Osteocyte (in vitro differentiated cells): ENCODE results near the gene LARGE1. TPM values are rescaled to one million over a fixed set of nuclear protein-coding genes. Genes with fewer than 3 reads are reported as not detected.

Experiments used
- DNase-seq: peaks from one replicate; pipeline ENCODE4 v3.0.0; 2021; ENCODE audit warnings: mixed read lengths; ENCODE audit not compliant: unreplicated experiment; ENCODE audit errors: extremely low spot score
- H3K27ac Mint-ChIP-seq: one replicate; pipeline ENCODE4 v1.8.0; 2021; ENCODE audit warnings: mild to moderate bottlenecking, mixed read lengths; ENCODE audit not compliant: unreplicated experiment
- H3K27me3 Mint-ChIP-seq: one replicate; pipeline ENCODE4 v1.8.0; 2021; ENCODE audit warnings: mixed read lengths; ENCODE audit not compliant: unreplicated experiment
- H3K36me3 Mint-ChIP-seq: one replicate; pipeline ENCODE4 v1.8.0; 2021; ENCODE audit warnings: mixed read lengths; ENCODE audit not compliant: unreplicated experiment
- H3K4me1 Mint-ChIP-seq: one replicate; pipeline ENCODE4 v1.8.0; 2021; ENCODE audit warnings: mixed read lengths; ENCODE audit not compliant: unreplicated experiment
- H3K4me3 Mint-ChIP-seq: one replicate; pipeline ENCODE4 v1.8.0; 2021; ENCODE audit warnings: mild to moderate bottlenecking, moderate library complexity, mixed read lengths; ENCODE audit not compliant: unreplicated experiment
- H3K9me3 Mint-ChIP-seq: one replicate; pipeline ENCODE4 v1.8.0; 2021; ENCODE audit warnings: mixed read lengths; ENCODE audit not compliant: unreplicated experiment
- CTCF ChIP-seq: fragments of 200-600 bp; sonication (generic); IDR thresholded peaks from 2 replicates; pipeline ENCODE4 v1.5.0; 2021; ENCODE audit warnings: antibody characterized with exemption, mild to moderate bottlenecking, moderate library complexity
- total RNA-seq: library from RNA; stranded (reverse); gene quantifications from 2 replicates; pipeline ENCODE4 v1.2.1, GENCODE V29; 2021

The LARGE1 gene
- total RNA-seq, 1 donor from 2014 or later = 17.6 TPM

GRCh38 chr22:33635766-33636165, 284.5 kb downstream of the LARGE1 start:
- no peak overlapping the region for H3K27ac Mint-ChIP-seq

GRCh38 chr22:33631777-33632176, 288.5 kb downstream of the LARGE1 start:
- TF ChIP-seq CTCF = no peak
- Mint-ChIP-seq H3K36me3 (no peaks in the 10 kb centered on the region), H3K27ac (no peak overlapping the region), H3K9me3 (peaks cover 6% of the 10 kb centered on the region), H3K4me3 (no peak overlapping the region), H3K4me1 (no peaks in the 10 kb centered on the region), H3K27me3 (no peaks in the 10 kb centered on the region)
- no peak for DNase-seq

More at GRCh38 chr22:33635766-33636165, 284.5 kb downstream of the LARGE1 start:
- Mint-ChIP-seq H3K4me3 (no peak overlapping the region), H3K9me3 (peaks cover 10% of the 10 kb centered on the region), H3K27me3 (no peaks in the 10 kb centered on the region), H3K4me1 (no peaks in the 10 kb centered on the region), H3K36me3 (peaks cover 2% of the 10 kb centered on the region)
- DNase-seq = no peak
- TF ChIP-seq CTCF = no peak

GRCh38 chr22:33625959-33626358, 294.3 kb downstream of the LARGE1 start:
- no peaks in the 10 kb centered on the region for H3K4me1 Mint-ChIP-seq
- H3K9me3 Mint-ChIP-seq = peaks cover 6% of the 10 kb centered on the region
- TF ChIP-seq CTCF = no peak

GRCh38 chr22:33620085-33620484, 300.2 kb downstream of the LARGE1 start:
- no peaks in the 10 kb centered on the region for H3K9me3 Mint-ChIP-seq
- H3K36me3 Mint-ChIP-seq = no peaks in the 10 kb centered on the region
- no peaks in the 10 kb centered on the region for H3K27me3 Mint-ChIP-seq
- no peak for TF ChIP-seq CTCF
- H3K27ac Mint-ChIP-seq = no peak overlapping the region
- no peak for DNase-seq
- no peak overlapping the region for H3K4me3 Mint-ChIP-seq
- no peaks in the 10 kb centered on the region for H3K4me1 Mint-ChIP-seq

More at GRCh38 chr22:33625959-33626358, 294.3 kb downstream of the LARGE1 start:
- Mint-ChIP-seq H3K27me3 (no peaks in the 10 kb centered on the region), H3K27ac (no peak overlapping the region), H3K4me3 (no peak overlapping the region), H3K36me3 (no peaks in the 10 kb centered on the region)
- DNase-seq = no peak

- Mint-ChIP-seq H3K27ac (no peak overlapping the region), H3K9me3 (no peaks in the 10 kb centered on the region), H3K4me1 (no peaks in the 10 kb centered on the region), H3K36me3 (no peaks in the 10 kb centered on the region), H3K27me3 (no peaks in the 10 kb centered on the region), H3K4me3 (no peak overlapping the region)
- DNase-seq = no peak
- no peak for TF ChIP-seq CTCF
Observed at GRCh38 chr22:33606504-33606903, 313.8 kb downstream of the LARGE1 start.
